ENCODE measurements around the gene TENT4A.

- TF ChIP-seq TSHZ2 (CRISPR knock-in tag; IDR thresholded peaks at IDR 0.05) = no peak
- TF ChIP-seq RARB (CRISPR knock-in tag; IDR thresholded peaks at IDR 0.05) = no peak
- no peak for TF ChIP-seq PATZ1 (CRISPR knock-in tag; IDR thresholded peaks at IDR 0.05; ENCODE audit: borderline replicate concordance)
- TF ChIP-seq ZFP3 (CRISPR knock-in tag; IDR thresholded peaks at IDR 0.05) = no peak
Measured at GRCh38 chr5:6748142-6748541, 34.9 kb downstream of the TENT4A start.
